Measurements from ENCODE around the gene SDCBP2.
A peak's percentile ranks its signal among the peaks of the same experiment; 100 is the strongest.

The SDCBP2 gene

DNA sequence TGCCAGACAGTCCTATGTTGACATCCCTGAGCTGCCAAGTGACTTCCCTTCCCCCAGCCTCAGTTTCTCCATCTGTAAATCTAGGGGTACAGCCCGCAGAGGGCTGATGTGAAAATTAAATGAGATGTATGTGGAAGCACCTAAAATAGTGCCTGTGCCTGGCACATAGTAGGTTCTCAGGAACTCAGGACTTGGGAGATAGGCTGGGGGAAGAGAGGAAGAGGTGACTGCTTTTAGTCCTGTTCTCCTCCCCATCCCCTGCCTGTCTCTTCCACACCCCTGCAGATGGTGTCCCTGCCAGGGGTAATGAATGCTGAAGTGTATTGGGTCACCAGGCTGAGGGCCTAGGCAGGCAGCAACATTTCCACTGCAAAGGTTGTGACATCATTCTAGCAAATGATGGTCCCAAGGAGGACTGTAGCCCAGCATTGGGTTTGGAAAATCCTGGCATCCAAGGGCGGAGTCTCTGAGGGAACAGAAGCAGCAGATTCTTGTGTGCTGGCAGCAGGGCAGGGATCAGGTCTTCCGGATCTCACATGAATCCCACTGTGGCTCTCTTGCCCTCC is 61.0 kb downstream of the SDCBP2 start:
- no peak for DNase-seq

DNA sequence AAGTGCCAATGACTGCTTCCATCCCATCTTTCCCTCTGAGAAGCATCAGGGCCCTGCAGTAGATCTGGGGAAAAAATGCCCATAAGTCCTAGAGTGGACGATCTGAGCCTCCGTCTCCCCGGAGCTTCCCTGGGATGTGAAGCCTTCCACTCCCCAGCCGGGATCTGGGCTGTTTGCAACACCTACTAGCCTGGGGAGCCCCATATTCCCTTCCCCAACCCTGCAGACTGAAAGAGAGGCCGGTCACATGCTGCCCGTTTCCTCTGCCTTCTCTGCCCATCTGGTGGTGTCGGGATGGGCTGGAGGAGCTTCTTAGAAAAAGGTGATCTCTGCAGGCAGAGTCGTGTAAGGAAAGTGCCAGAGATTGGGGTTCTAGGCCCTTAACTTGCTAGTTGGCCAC is 61.8 kb downstream of the SDCBP2 start:
- DNase-seq: no peak

DNA sequence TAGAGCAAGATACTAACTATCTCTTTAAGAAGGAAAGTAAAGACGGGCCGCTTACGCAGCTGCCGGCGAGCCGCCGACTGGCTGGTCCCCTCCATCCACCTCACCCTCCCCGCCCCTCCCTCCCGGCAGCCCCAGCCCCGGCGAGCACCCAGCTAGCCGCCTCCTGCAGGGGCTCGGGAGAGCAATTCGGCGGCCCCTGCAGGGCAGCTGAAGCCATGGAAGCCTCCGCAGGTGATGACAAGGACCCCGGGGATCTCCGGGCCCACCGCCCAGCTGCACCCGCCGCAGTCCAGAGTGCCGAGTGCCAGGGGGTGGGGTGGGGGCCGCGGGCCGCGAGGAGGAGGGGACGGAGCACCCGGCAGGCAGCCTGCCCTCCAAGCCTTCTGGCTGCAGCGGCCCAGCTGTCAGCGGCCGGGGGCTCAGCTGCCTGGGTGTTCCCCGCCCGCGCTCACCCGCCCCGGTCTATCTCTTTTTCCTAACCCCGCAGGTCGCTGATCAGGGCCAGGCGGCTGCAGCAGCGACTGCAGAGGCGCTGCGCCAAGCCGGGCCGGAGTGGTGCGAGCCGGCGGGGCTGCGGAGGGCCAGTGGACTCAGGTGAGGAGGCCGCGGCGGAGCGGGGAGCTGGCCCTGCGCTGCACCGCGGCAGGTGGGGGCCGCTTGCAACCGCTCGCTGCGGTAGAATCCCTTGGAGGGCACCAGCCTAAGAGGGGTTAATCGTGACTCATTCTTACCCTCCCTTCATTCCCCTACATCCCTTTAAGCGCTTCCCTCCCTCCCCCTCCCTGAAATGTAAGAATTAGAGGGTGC is 62.6 kb downstream of the SDCBP2 start, which contains the start of gene SNPH:
SNPH (plus strand) TSS at position 128 of the 807 bp plus-strand sequence. CDS start 29,946 bp downstream, outside the sequence.
- DNase-seq: peak; percentile 68 to 75

DNA sequence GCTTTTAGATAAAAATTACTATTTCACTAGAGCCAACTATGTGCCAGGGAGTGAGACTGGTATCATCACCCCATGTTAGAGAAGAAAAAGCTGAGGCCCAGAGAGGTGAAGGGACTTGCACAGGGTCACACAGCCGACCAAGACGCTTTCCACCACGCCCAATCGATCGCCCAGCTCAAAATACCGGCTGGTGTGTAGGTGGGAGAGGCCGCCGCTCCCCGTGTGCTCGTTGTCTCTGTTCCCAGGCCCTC is 63.1 kb downstream of the SDCBP2 start:
- no peak for DNase-seq

DNA sequence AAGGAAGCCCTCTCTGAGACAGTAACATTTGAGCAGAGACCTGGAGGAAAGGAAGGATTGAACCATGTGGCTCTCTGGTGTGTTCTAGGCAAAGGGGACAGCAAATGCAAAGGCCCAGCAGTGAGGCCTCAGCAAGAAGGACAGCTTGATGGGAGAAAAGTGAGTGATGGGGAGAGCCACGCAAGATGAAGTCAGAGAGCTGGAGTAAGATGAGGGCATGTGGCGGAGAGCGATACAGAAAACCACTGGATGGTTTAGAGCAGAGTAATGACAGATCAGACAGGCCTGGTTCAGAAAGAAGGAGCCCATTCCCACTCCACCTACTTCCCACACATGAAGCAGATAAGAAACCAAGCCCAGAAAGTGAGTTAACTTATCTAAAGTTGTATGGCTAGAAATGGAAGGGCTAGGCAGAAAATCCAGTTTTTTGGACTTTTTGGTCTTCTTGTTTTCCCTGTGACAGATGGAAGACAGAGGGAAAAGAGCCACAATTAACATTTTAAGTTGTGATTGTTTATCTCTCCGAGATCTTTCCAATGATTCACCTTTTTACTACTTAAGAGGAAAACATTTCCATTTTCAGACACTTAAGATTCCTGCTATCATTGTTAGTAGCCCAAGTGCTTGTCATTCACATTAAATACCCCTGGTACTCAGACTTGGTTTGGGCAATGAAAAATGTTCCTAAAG is 63.6 kb downstream of the SDCBP2 start:
- DNase-seq: no peak

DNA sequence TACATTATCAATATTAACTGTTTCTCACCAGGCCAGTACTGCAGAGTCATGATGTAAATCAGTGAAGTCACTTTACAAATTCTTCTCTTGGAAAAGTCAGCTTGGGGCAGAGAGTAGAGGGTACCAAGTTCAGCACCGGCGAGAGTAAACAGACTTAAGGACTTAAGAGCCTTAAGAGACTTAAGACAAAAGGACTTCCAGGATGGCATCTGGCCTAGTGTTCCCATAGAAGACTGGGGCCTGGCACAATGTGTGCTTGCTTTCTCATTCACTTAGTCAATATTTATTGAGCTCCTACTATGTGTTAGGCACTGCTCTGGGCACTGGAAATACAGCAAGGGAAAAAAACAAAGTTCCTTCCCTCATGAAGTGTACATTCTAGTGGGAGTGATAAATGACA is 64.2 kb downstream of the SDCBP2 start:
- no peak for DNase-seq

DNA sequence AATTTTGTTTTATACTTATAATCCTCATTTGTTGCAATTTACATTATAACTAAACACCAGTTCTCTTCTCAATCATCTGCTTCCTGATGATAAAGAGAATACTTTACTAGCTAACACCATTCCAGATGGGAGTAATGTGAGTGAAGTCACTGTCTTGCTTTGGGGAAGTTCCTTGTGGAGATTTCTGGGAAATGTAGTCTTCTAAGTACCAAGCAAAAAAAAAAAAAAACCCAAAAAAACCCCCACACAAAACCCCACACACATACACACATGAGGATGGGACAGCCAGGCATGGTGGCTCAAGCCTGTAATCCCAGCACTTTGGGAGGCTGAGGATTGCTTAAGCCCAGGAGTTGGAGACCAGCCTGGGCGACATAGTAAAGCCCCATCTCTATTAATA is 65.1 kb downstream of the SDCBP2 start:
- peak in 1 of 2 experiments; percentile 8 for DNase-seq

Measured in Kasumi-1 (cell line).